Activated CD4-positive, alpha-beta T cell treated with anti-CD3 and anti-CD28 coated beads for 1 hour (primary cell): ENCODE measurements around the gene KCND3.

ENCODE experiments used
- DNase-seq: peaks from one replicate; pipeline ENCODE4 v3.0.0-alpha.2; 2020

KCND3 gene

DNA sequence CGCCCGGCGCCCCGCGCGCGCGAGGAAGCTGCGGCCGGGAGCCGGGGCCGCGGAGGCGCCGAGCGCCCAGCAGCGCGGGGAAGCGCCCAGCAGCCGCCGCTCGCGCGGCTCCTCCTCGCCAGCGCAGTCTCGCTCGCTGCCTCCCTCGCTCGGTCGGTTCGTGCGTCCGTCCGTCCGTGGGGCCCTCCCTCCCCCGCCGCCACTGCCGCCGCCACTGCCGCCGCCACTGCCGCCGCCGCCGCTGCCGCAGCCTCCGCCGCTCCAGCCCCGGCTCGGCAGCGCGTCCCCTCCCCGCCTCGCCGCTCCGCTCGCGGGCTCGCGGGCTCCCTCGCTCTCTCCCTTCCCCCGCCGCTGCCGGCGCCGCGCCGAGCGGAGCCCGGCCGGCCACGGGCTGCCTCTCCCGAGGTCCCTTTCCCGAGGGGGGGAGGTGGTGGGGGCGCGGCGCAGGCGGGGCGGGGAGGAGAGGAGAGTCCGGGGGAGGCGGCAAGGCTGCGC lies at the start of gene KCND3:
KCND3 (minus strand) TSS at position 138 of the 495 bp plus-strand sequence.
- DNase-seq, result no peak

DNA sequence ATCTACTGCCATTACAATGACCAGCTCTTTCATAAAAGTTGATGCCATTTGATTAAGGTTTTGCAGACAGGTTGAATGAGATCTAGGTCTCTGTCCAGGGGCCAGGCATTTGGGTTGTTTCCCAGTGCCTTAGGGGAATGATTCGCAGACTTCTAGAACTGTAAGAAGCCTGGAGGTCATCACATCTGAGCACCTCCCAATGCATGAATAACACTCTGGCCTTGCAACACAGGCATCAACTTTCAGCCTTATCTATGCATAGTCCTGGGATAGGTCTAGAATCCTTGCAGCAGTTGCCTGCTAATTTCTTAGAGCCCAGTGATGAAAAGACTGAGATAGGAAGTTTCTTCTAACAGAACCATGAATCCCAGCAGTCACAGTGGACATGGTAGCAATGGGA lies 44.8 kb upstream of the KCND3 start:
- no peak for DNase-seq

DNA sequence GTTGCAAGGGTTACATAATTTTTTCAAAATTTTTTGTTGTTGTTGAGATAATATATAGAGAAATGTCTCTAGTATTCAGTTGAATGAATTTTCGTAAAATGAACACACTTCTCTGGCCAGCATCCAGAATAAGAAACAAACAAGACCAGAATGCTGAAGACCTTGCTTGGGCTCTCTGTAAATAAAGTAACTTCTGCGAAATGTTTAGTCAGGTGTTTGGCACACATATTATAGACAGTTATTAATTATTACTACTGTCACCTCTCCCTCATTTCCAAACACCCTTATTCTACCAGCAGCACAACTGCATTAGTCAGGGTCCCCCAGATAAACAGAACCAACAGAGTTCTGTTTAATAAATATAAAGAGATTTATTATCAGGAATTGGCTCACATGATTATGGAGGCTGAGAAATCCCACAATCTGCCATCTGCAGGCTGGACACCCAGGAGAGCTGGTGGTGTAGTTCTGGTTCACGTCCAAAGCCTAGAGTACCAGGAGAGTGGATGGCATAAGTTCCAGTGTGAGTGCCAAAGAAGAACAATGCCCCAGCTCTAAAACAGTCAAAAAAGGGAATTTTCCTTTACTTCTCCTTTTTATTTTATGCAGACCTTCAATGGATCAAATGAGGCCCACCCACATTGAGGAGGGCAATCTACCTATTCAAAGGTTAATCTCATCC lies 44.1 kb upstream of the KCND3 start:
- no peak for DNase-seq

GRCh38 chr1:112030157-112030556 lies 40.7 kb upstream of the KCND3 start:
- DNase-seq, result no peak

DNA sequence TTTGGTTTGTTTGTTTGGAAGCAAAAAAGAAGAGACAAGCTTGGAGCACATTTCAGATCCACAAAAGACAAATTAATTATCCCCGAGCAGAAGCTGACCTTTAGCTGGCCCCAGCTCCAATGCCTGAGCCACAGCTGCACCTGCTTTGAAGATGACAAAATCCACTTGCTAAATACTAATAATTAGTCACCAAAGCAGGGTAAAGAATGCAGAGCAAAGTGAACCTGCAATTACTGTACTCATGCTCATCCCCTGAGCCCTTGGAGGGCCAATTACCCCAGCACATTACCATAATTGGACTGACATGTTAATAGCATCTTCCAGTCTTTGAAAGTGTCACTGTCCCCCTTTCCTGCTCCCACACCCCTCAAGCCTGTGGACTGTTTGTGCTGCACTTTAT lies 38.2 kb upstream of the KCND3 start:
- DNase-seq, result no peak

DNA sequence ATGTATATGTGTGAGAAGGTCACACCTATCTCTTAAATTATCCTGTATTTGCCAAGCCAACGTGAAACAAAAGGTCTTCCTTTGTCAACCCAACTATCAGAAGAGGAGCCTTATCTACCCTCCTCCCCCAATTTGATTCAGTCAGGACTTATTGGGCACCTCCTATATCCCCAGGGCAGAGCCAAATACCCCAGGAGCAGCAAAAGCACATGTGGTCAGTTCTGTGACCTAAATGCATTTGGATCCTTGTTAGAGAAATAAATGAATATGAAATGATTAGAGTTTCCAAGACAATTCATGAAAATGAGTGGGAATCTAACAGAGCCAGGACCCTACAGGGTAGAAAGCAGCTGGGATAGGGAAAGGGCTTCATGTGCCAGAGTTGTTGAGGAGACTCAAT lies 37.0 kb upstream of the KCND3 start:
- DNase-seq, result no peak

DNA sequence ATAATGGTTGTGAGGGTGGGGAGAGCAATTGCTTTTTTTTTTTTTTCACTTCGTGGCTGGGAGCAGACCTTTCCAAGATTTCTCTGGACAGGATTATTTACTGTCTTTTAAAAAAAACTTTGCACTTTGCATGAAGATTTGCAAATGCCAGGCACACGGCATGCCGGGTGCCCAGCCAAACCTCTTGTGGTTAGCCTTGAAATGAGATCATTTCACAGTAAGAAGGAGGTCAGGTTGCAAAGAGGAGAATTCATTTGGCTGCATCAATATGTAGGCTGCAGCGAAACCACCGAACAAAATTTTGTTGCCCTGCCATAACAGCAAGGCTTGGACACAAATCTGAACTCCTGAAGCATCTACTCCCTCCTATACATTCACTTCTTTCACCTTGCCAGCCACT lies 36.5 kb upstream of the KCND3 start:
- no peak for DNase-seq

DNA sequence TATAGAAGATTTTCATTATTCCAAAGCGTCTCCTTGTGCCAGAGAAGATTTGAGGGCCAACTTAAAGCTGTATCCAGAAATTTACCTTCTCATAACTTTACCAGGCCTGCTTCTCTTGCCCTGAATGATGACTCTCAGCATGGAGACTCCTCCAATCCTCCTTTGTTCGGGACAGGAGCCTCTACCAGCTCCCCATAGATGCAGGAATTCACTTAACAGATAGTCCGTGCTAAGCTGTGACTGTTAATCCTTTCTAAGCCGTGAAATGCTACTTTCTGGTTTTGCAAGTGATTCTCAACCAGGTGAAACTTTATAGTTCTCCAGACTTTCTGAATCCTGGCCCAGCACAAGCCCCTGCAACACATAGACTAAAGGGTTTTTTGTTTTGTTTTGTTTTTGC lies 31.8 kb upstream of the KCND3 start:
- DNase-seq, result no peak

- DNase-seq, result no peak
Observed at GRCh38 chr1:112017183-112017582, 27.7 kb upstream of the KCND3 start.

DNA sequence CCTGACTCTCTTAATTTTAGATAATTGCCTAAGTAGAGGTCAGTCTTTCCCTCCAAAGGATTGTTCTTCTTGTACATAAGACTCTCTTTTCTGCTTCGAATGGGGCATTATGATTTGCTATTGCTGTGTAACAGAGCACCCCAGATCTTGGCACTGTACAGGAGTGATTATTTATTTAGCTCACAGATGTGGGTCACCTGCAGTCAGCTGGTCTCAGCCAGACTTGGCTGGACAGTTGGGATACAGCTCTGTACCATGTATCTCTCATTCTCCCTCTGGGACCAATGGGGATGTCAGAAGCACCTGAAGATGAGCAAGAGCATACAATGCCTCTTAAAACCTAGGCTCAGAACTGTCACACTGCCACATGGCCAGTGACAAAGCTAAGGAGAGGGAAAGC lies 23.4 kb upstream of the KCND3 start:
- no peak for DNase-seq

- DNase-seq, result no peak
Observed at GRCh38 chr1:112011202-112011601, 21.7 kb upstream of the KCND3 start.

DNA sequence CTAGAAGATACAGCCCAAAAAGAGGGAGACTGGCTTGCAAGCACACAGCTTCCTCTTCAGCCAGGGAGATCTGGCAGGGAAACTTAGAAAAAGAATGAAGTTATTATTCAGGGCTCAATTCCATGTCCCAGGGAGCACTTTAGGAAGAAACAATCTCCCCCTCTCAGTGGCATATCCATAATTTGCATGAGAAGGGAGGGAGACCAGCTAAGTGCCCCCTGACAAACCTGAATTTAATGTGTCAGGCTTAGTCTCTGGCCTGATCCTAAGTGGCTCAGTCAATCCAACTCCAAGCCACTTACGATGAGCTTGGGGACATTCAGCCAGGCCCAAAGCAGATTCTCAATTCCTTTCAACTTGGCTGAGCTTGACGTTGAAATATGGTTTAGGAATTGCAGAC lies 17.7 kb upstream of the KCND3 start:
- DNase-seq, result no peak

DNA sequence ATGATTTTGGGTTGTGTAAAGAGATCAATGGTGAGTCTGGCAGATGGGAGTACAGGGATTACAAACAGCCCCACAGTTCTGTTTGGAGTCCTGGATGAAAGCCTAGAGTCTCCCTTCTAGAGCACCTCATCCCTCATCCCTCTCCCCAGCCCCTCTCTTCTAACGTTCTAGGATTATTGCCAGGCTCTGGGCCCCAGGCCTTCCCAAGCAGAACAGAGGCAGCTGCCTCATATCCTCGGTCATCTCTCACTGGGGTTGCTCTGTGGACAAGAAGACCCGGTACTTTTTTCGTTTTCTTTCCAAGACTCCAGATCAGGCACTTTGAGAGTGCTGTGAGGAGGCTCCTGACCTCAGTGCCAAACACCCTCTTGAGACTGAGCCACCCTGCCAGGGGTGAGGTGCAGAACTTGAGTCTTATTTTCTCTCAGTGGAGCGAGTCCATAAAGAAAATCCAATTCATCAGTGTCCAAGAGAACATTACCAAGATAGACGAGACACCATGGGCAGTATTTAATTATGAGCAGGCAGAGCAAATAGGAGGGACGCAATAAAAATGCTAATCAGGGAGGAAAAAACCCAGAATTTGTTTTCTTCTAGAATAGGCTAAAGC lies 17.1 kb upstream of the KCND3 start:
- DNase-seq, result no peak

- no peak for DNase-seq
Observed at GRCh38 chr1:112004076-112004475, 14.6 kb upstream of the KCND3 start.

- DNase-seq, result no peak
Observed at GRCh38 chr1:112002514-112002913, 13.0 kb upstream of the KCND3 start.

DNA sequence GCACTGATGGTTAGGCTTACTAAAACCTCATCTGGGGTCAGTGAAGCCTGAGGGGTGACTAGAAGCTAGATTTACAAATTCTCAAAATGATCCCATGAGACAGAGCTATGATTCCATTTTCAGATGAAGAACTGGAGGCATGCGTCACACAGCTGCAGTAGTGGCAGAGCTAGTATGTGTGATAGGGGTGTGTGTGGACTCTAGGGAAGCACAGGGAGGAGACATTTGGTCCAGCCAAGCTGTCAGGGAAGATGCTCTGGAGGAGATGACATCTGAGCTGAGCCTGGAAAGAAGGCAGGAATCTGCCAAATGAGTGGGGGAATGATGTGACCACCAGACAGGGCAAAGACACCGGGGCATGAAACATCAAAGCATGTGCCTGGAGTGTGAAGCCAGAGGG lies 12.0 kb upstream of the KCND3 start:
- DNase-seq, result no peak

DNA sequence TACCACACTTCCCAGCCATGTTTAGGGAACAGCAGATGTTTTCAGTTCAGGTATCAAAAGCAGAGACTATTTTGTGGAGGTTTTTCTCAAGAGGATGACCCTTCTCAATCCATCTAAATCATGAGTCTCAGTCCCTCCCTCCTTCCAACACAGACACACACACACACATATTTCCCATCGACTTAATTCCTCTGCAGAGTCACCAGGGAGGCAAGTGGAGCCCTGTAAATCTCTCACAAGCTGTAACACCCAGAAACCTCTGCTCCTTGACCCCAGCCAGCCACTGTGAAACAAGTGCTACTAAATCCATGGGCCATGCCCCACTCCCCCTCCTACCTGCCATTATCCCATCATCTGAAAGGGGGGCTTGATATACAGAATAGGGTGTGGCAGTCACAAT lies 10.6 kb upstream of the KCND3 start:
- no peak for DNase-seq

DNA sequence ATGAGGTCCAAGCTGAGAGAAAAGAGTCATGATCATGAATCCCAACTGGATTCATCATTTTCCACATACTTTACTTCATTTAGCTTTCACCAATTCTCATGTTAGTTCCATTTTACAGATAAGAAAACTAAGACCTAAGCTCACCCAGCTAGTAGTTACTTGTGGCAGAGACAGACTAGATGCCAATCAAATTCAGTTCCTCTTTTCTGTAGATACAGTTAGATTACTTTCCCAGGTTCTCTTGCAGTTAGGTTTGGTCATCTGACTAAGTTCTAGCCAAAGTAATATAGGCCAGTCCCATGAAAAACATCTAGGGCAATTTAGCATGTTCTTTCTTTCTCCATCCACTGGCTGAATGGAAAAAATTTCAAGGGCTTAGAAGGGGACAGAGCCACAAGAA lies 8.9 kb upstream of the KCND3 start:
- DNase-seq, result no peak

DNA sequence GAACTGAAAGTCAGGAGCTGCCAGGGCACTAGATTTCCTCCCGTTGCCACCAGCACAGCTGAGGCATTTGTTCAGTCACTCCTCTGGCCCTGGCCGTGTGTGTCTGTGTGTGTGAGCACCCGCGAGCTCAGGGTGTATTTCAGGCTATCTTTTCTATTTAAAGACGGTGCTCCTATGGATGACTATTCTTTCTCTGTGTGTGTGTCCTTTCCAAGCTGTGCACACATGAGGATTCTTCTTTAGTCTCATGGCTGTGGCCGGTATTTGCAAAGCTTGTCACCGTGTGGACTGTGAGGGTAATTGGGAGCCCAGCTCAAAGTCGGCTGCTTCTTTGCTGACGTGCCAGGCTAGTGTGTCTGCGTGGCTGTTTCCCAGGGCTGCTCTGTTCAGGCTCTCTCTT lies 3.0 kb upstream of the KCND3 start:
- DNase-seq, result no peak

GRCh38 chr1:111990878-111991718 lies 1.6 kb upstream of the KCND3 start:
- no peak for DNase-seq

DNA sequence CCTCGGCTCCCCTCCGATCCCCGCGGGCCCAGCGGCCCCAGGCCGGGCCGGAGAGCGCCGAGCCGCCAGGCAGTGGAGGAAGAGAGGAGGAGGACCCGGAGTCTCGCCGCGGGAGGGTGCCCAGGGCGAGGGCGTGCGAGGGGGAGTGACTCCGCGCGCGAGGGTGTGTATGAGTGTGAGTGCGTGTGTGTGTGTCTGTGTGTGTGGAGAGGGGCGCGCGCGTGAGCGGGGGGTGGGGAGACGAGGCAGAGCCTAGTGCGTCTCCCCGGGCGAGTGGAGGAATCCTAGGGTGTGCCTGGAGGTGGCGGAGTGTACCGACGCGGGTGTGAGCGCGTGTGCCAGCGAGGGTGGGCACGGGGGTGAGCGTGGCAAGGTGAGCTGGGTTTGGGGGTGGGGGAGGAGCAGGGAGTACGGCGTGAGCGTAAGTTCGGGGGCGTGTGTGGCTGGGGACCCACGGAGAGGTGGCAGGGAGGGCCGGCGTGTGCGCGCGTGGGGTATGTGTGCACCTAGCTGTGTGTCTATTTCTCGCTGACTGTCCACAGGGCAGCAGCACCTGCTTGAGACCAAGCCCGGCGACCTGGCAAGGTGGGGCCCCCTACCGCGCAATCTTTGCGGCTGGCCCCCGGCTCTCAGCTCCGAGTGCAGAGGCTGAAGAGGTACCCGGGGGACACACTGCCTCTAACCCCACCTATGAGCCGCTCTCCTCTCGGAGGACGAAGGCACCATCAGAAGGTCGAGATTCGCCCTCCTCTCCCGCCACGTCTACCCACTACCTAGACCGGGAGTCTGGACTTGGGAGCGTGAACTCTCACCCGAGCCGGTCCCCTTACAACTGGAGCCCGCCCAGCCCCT lies 784 bp upstream of the KCND3 start:
- no peak for DNase-seq

DNA sequence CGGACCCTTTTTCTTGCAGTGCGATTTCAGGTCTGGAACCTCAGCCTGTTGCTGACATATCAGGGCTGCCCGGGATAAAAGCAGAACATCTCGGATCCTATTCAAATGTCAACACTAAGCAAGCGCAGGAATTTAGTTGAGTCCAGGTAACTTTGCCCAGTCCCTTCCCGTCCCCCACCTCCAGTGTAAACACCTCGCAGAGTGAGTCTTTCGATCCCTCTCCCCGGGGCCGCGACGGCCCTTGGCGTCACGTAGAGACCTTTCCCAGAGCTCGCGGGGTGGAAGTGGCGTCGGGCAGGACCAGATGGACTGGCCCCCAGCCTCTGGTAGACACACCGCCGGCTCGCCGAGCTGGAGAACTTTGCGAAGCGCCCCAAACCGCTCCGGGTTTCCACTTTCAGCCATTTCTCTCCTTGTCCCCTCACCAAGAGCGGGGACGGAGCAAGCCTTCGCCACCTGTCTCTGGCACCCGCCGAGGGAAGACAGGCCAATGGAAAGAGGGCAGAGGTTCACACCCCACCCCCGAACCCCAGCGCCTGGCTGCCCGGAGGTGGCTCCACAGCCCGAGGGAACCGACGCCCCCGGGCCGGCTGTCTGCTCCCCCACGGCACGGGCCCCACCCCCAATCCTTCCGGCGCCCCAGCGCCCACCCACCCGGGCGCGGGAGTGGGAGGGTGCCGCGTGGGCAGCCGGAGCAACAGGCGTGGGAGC lies 570 bp downstream of the KCND3 start:
- no peak for DNase-seq
